Stimulated activated naive B cell treated with anti-CD40 and anti-IgM and Interleukin-4, amounts not matched to agents 10 μg/mL and 1 μg/mL and 100 μg/mL, for 72 hours (primary cell): ENCODE data around the gene BCAS3.

Experiments
- ATAC-seq, 2 donors: fragments of 150-1000 bp; cut with Tn5 transposase; replicated peaks; 2 replicates each; pipeline ENCODE4 v1.10.0; 2021; ENCODE audit warnings: moderate library complexity in 1 of 2
- DNase-seq: peaks from one replicate; pipeline ENCODE4 v3.0.0; 2021
- H3K27ac Mint-ChIP-seq: one replicate; pipeline ENCODE4 v1.8.0; 2022; ENCODE audit warnings: mild to moderate bottlenecking, mixed read lengths
- H3K27me3 Mint-ChIP-seq, 2 donors: one replicate each; pipeline ENCODE4 v1.8.0; 2022; ENCODE audit warnings: mixed read lengths in 2 of 2
- H3K36me3 Mint-ChIP-seq, 2 donors: one replicate each; pipeline ENCODE4 v1.8.0; 2022; ENCODE audit warnings: mixed read lengths in 2 of 2, mild to moderate bottlenecking in 1 of 2
- H3K4me1 Mint-ChIP-seq, 2 donors: one replicate each; pipeline ENCODE4 v1.8.0; 2022; ENCODE audit warnings: mixed read lengths in 2 of 2, mild to moderate bottlenecking in 1 of 2
- H3K4me3 Mint-ChIP-seq, 2 donors: one replicate each; pipeline ENCODE4 v1.8.0; 2022; ENCODE audit warnings: mild to moderate bottlenecking in 2 of 2, mixed read lengths in 2 of 2, moderate library complexity in 1 of 2
- H3K9me3 Mint-ChIP-seq, 2 donors: one replicate each; pipeline ENCODE4 v1.8.0; 2022; ENCODE audit warnings: mixed read lengths in 2 of 2, mild to moderate bottlenecking in 1 of 2

BCAS3 gene

DNA sequence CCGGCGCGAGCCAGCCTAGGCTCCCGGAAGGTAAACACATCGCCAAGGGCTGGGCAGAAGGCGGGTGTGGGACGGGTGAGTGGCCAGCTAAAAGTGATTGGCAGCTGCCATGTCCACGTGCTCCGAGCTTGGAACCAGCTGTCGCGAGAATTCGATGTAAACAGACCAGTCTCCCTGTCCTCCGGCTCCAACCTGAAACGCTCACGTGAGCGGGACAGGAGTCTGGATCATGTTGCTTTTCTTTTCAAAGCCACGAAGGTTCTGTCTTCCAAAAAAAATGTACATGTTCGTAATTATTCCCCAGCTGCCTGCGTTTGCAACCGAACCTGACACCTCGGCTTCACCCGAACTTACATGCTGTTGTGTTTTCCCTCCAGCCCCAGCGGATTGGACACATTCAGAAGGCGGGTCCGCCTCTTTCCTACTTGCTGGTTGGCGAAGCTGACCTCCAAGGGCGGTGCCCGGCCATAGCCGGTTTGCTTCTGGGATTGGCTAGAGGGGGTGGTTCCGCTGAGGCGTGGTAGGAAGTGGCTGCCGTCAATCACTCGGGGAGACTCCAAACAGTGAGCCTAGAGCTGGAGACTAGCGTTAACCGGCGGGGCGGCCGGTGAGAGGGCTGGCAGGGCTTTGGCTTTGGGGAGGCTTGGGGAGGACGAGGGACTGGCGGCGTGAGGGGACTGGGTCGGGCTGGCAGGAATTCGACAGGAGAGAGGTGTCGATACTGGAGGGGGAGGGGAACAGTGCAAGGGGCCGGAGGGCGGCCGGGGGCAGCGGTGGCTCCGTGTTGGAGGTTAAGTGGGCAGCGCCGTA, at the start of gene BCAS3:
BCAS3 (plus strand) TSS at position 544 of the 810 bp plus-strand sequence.
- Mint-ChIP-seq H3K4me1 (peaks cover 9 to 14% of the 10 kb centered on the region in 2 donors), H3K9me3 (peaks cover 0 to 5% of the 10 kb centered on the region in 2 donors), H3K27ac (peak within 1 kb of the TSS; percentile 96), H3K4me3 (peak within 1 kb of the TSS; percentile 97 to 98), H3K27me3 (no peaks in the 10 kb centered on the region), H3K36me3 (peaks cover 0 to 4% of the 10 kb centered on the region in 2 donors)
- DNase-seq = peak; percentile 98
- ATAC-seq = peak; percentile 95 to 96

DNA sequence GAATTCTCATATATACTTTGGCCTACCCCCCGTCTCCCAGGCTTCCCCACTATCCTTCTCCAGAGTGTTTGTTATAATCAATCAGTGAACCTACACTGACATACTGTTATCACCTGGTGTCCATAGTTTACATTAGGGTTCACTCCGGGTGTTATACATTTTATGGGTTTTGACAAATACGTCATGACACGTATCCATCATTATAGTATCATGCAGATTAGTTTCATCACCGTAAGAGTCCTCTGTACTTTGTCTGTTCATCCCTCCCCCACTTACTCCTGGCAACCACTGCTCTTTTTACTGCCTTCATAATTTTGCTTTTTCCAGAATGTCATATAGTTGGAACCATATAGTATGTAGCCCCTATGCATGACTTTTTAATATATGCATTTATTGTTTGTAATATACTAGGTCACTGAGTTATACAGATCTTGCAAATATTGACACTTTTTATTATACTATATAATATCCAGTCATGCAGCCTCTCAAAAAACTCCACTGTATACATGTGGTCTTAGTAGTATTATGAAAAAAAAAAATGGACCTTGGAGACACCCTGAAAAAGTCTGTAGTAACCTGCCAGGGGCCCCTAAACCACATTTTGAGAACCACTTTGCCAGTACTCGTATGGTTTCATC, 49.3 kb upstream of the BCAS3 start:
- ATAC-seq (no peak), DNase-seq (no peak)
- Mint-ChIP-seq H3K27ac (no peak overlapping the region), H3K27me3 (no peaks in the 10 kb centered on the region), H3K4me3 (no peak overlapping the region), H3K9me3 (no peaks in the 10 kb centered on the region), H3K4me1 (peaks cover 0 to 2% of the 10 kb centered on the region in 2 donors), H3K36me3 (peaks cover 8% of the 10 kb centered on the region in 2 donors)

DNA sequence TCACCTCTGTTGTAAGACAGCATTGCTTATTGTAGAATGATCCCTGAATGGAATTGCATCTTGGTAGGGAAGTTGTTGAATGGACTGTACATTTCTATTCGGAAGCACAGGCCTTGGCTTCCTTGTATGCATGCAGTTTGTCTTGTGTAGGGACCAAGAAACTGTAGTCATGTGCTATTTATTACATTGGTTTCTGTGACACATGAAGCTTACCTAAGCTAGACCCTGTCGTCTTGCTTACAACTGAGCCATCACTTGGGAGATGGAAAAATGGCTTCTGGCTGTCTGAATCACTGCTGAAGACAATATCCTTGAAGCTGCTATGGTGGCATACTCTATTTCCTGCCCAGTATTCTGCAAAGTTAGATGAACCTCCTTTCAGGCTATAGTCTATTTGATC, 48.5 kb upstream of the BCAS3 start:
- no peak overlapping the region for H3K27ac Mint-ChIP-seq
- H3K4me3 Mint-ChIP-seq = no peak overlapping the region
- peaks cover 5 to 6% of the 10 kb centered on the region in 2 donors for H3K36me3 Mint-ChIP-seq
- H3K9me3 Mint-ChIP-seq = no peaks in the 10 kb centered on the region
- H3K4me1 Mint-ChIP-seq = peaks cover 0 to 7% of the 10 kb centered on the region in 2 donors
- no peaks in the 10 kb centered on the region for H3K27me3 Mint-ChIP-seq
- ATAC-seq (no peak), DNase-seq (no peak)

DNA sequence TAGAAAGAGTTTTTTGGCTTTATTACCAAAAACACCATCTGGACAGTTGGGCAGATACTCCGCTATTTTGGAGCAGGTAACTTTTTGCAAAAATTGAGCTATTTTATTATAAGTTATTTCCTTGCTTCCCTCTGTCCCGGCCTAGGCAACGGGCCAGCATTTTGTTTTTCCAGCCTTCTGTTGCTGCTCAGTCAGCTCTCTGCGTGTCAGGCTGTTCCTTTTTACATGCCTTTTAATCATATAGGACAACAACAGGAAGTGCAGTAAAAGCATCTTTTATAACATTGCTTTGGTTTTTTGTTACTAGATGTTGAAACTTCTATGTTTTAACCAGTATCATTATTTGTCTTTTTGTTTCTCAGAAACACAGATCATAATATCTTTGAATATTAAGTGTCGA, 47.3 kb upstream of the BCAS3 start:
- H3K27me3 Mint-ChIP-seq = no peaks in the 10 kb centered on the region
- H3K27ac Mint-ChIP-seq = no peak overlapping the region

DNA sequence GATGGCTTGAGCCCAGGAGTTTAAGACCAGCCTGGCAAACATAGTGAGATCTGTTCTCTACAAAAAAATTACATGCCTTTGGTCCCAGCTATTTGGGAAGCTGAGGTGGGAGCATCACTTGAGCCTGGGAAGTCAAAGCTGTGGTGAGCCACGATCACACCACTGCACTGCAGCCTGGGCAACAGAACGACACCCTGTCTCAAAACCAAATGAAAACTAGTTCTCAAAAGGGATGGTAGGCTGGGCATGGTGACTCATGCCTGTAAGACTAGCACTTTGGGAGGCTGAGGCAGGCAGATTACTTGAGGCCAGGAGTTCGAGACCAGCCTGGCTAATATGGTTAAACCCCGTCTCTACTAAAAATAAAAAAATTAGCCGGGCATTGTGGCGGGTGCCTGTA, 46.5 kb upstream of the BCAS3 start:
- H3K4me1 Mint-ChIP-seq = peaks cover 0 to 8% of the 10 kb centered on the region in 2 donors
- no peak for ATAC-seq
- peaks cover 5 to 6% of the 10 kb centered on the region in 2 donors for H3K36me3 Mint-ChIP-seq
- H3K27ac Mint-ChIP-seq = no peak overlapping the region
- H3K4me3 Mint-ChIP-seq = no peak overlapping the region
- no peaks in the 10 kb centered on the region for H3K9me3 Mint-ChIP-seq
- no peak for DNase-seq
- H3K27me3 Mint-ChIP-seq = no peaks in the 10 kb centered on the region

More for the DNA sequence above, 47.3 kb upstream of the BCAS3 start:
- DNase-seq (no peak), ATAC-seq (no peak)
- Mint-ChIP-seq H3K4me1 (peaks cover 0 to 8% of the 10 kb centered on the region in 2 donors), H3K9me3 (no peaks in the 10 kb centered on the region), H3K4me3 (no peak overlapping the region), H3K36me3 (peaks cover 5 to 6% of the 10 kb centered on the region in 2 donors)

DNA sequence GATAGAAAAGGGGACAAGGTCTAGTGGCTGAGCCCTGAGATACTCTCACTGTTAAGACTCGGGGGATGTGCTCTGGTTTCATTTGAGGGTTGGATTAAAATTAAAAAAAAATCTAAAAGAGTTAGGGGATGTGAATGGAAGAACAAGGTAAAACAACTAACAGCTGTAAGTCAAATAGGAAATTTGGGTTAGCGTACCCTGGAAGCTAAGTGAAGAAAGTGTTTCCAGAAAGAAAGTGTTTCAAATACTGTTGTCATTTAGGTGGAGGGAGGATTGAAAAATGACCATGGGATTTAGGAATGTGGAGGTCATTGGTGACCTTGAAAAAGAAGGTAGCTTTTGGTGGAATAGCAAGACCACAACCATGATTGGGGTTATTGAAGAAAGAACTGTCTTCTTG, 40.0 kb upstream of the BCAS3 start:
- no peak for DNase-seq
- H3K9me3 Mint-ChIP-seq = no peaks in the 10 kb centered on the region
- no peak overlapping the region for H3K27ac Mint-ChIP-seq
- ATAC-seq = no peak
- peaks cover 9 to 23% of the 10 kb centered on the region in 2 donors for H3K36me3 Mint-ChIP-seq
- no peak overlapping the region for H3K4me3 Mint-ChIP-seq
- H3K4me1 Mint-ChIP-seq = peaks cover 2 to 16% of the 10 kb centered on the region in 2 donors
- no peaks in the 10 kb centered on the region for H3K27me3 Mint-ChIP-seq

DNA sequence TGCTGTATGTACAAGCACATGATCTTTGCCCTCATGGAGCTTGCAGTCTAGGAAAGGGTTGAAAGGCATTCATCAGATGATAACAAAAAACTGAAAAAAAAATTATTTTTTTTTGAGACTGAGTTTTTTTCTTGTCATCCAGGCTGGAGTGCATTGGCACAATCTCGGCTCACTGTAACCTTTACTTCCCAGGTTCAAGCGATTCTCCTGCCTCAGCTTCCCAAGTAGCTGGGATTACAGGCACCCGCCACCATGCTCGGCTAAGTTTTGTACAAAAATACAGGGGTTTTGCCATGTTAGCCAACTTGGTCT, 38.7 kb upstream of the BCAS3 start:
- no peak overlapping the region for H3K4me3 Mint-ChIP-seq
- no peak for ATAC-seq
- no peaks in the 10 kb centered on the region for H3K9me3 Mint-ChIP-seq
- peaks cover 2 to 11% of the 10 kb centered on the region in 2 donors for H3K4me1 Mint-ChIP-seq
- no peak overlapping the region for H3K27ac Mint-ChIP-seq
- H3K27me3 Mint-ChIP-seq = no peaks in the 10 kb centered on the region
- DNase-seq = no peak
- peaks cover 11 to 23% of the 10 kb centered on the region in 2 donors for H3K36me3 Mint-ChIP-seq

DNA sequence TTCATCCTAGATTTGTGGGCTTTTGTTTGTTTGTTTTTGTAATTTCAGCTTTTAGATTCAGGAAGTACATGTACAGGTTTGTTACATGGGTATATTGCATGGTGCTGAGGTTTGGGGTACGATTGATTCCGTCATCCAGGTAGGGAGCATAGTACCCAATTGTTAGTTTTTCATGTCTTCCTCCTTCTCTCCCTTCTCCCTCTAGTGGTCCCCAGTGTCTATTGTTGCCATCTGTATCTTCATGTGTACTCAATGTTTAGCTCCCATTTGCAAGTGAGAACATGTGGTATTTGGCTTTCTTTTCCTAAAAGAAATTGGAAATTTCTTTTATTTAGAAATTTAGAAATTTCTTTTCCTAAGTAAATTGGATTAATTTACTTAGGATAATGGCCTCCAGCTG, 37.1 kb upstream of the BCAS3 start:
- H3K27ac Mint-ChIP-seq = no peak overlapping the region
- no peak for DNase-seq
- ATAC-seq = no peak
- no peaks in the 10 kb centered on the region for H3K9me3 Mint-ChIP-seq
- H3K36me3 Mint-ChIP-seq = peaks cover 11 to 23% of the 10 kb centered on the region in 2 donors
- no peak overlapping the region for H3K4me3 Mint-ChIP-seq
- peaks cover 2 to 9% of the 10 kb centered on the region in 2 donors for H3K4me1 Mint-ChIP-seq
- no peaks in the 10 kb centered on the region for H3K27me3 Mint-ChIP-seq

DNA sequence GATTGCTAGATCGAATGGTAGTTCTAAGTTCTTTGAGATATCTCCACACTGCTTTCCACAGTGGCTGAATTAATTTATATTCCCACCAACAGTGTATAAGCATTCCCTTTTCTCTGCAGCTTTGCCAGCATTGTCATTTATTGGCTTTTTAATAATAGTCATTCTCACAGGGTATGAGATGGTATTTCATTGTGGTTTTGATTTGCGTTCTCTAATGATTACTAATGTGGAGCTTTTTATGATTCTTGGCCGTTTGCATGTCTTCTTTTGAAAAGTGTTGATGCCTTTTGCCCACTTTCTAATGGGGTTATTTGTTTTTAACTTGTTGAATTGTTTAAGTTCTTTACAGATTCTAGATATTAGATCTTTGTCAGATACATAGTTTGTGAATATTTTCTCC, 36.5 kb upstream of the BCAS3 start:
- Mint-ChIP-seq H3K27me3 (no peaks in the 10 kb centered on the region), H3K9me3 (no peaks in the 10 kb centered on the region), H3K4me1 (peaks cover 2 to 9% of the 10 kb centered on the region in 2 donors), H3K4me3 (no peak overlapping the region), H3K36me3 (peaks cover 11 to 23% of the 10 kb centered on the region in 2 donors), H3K27ac (no peak overlapping the region)
- ATAC-seq (no peak), DNase-seq (no peak)

DNA sequence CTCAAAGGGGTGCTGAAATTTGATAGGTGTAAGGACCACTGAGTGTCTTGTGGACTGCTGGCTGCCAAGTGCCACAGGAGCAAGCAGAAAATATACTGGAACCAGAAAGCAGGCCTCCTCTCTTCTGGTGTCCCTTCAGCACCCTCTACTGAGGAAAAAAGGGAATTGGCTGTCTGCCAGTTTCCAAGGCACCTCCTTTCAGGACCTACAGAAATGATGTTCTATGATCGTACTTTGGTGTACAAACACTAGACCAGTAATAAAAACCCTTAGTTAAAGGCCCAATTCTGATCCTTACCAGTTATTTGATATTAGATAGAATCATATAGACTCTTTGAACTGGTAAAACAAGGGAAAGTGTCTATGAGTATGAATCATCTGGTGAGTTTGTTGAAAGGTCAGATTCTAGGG, 35.8 kb upstream of the BCAS3 start:
- Mint-ChIP-seq H3K27ac (no peak overlapping the region), H3K4me1 (peaks cover 4 to 9% of the 10 kb centered on the region in 2 donors), H3K9me3 (no peaks in the 10 kb centered on the region), H3K4me3 (no peak overlapping the region), H3K27me3 (no peaks in the 10 kb centered on the region), H3K36me3 (peaks cover 11 to 23% of the 10 kb centered on the region in 2 donors)
- peak; percentile 35 for DNase-seq
- ATAC-seq = peak; percentile 64 to 66

DNA sequence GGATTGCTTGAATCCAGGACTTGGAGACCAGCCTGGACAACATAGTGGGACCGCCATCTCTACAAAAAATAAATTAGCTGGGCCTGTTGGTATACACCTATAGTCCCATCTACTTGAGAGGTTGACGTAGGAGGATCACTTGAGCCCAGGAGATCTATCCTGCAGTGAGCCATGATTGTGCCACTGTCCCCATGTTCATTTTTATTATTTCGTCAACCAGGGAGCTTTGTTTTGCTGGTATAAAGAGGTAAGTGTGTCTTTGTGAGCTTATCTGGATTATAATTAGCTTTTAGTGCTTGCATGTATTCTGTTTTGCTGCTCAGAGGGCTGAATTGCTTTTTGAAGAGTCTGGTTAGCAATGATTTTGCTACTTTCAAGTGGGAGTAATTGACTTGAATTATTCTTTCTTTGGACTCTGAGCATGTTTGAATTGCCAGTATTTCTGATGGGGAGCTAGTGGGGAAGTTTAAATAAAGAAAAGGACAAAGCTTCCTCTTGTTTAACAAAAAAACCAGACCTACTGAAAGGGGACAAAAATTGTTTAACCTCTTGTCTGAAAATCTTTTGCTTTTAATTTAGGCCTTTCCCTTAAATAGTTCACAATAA, 31.6 kb upstream of the BCAS3 start:
- no peaks in the 10 kb centered on the region for H3K9me3 Mint-ChIP-seq
- no peak for ATAC-seq
- H3K27ac Mint-ChIP-seq = no peak overlapping the region
- peaks cover 25 to 32% of the 10 kb centered on the region in 2 donors for H3K36me3 Mint-ChIP-seq
- no peak for DNase-seq
- H3K4me3 Mint-ChIP-seq = no peak overlapping the region
- no peaks in the 10 kb centered on the region for H3K27me3 Mint-ChIP-seq
- peaks cover 2 to 9% of the 10 kb centered on the region in 2 donors for H3K4me1 Mint-ChIP-seq

DNA sequence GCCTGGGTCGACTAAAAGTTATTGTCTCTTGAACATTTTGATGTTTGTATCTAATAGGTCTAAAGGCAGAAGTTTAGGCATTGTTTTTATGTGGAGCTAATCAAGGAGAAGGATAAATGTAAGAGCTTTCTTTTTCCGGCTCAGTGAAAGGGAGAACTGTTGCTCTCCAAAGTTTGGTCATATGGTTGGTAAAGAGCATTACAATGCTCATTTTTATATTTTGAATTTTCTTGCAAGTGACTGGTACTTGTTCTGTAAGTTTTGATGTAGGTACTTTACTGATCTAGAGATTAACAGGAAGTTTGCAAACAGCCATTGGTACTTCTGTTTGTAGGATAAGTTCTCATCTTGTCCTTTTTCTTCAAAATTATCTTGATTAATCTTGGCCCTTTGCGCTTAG, 30.9 kb upstream of the BCAS3 start:
- ATAC-seq (no peak), DNase-seq (no peak)
- Mint-ChIP-seq H3K27me3 (no peaks in the 10 kb centered on the region), H3K36me3 (peaks cover 26 to 28% of the 10 kb centered on the region in 2 donors), H3K4me1 (peaks cover 2 to 4% of the 10 kb centered on the region in 2 donors), H3K27ac (no peak overlapping the region), H3K4me3 (no peak overlapping the region), H3K9me3 (no peaks in the 10 kb centered on the region)

DNA sequence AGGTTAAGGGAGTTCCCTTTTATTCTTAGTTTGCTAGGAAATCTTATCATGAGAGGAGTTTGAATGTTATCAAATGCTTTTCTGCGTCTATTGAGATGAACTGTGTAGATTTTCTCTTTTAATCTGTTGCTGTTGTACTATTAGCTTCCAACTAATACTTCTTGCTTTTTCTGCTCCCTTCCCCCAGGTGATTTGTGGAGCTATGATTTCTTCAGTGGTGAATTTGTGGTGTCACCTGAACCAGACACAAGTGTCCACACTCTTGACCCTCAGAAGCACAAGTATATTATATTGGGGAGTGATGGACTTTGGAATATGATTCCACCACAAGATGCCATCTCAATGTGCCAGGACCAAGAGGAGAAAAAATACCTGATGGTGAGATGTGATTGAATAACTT, 29.9 kb upstream of the BCAS3 start:
- Mint-ChIP-seq H3K9me3 (no peaks in the 10 kb centered on the region), H3K27ac (no peak overlapping the region), H3K4me1 (peaks cover 6 to 8% of the 10 kb centered on the region in 2 donors), H3K4me3 (no peak overlapping the region), H3K36me3 (peaks cover 27% of the 10 kb centered on the region in 2 donors), H3K27me3 (no peaks in the 10 kb centered on the region)
- no peak for ATAC-seq
- no peak for DNase-seq

DNA sequence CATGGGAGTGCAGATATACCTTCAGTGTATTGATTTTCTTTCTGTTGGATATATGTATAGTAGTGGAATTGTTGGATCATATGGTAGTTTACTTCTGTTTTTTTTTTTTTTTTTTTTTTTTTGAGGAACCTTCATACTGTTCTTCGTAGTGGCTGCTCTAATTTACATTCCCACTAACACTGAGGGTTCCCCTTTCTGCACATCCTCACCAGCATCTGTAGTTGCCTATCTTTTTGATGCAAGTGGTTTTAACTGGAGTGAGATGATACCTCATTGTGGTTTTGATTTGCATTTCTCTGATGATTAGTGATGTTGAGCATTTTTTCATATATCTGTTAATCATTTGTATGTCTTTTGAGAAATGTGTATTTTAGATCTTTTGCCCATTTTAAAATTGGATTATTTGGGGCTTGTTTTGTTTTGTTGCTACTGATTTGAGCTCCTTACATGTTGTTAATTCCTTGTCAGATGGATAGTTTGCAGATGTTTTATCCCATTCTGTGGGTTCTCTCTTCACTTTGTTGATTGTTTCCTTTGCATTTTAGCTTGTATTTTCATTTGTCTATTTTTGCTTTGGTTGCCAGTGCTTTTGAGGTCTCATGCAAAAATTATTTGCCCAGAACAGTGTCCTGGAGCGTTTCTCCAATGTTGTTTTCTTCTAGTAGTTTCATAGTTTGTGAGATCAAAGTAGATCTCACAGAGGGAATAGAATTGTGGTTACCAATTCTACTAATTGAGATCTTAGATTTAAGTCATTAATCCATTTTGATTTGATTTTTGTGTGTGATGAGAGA, 25.0 kb upstream of the BCAS3 start:
- DNase-seq (no peak), ATAC-seq (peak; percentile 100)
- peaks cover 34 to 43% of the 10 kb centered on the region in 2 donors for H3K36me3 Mint-ChIP-seq
- no peak overlapping the region for H3K4me3 Mint-ChIP-seq
- no peaks in the 10 kb centered on the region for H3K27me3 Mint-ChIP-seq
- no peaks in the 10 kb centered on the region for H3K9me3 Mint-ChIP-seq
- peaks cover 16 to 21% of the 10 kb centered on the region in 2 donors for H3K4me1 Mint-ChIP-seq
- no peak overlapping the region for H3K27ac Mint-ChIP-seq
